Measurements from ENCODE around the gene ANKRD55.
"Not testable (repeated sequence)": the region's sequence is repeated elsewhere in the genome, so short reads cannot be mapped to it uniquely, and the experiment has no call there.

ANKRD55 gene

GRCh38 chr5:56144211-56144610 lies 88.9 kb downstream of the ANKRD55 start:
- no peak for DNase-seq (ENCODE audit: low read depth in 2 of 2)

GRCh38 chr5:56143373-56143714 lies 89.8 kb downstream of the ANKRD55 start:
- DNase-seq (ENCODE audit: low read depth in 2 of 2) = no peak

DNA sequence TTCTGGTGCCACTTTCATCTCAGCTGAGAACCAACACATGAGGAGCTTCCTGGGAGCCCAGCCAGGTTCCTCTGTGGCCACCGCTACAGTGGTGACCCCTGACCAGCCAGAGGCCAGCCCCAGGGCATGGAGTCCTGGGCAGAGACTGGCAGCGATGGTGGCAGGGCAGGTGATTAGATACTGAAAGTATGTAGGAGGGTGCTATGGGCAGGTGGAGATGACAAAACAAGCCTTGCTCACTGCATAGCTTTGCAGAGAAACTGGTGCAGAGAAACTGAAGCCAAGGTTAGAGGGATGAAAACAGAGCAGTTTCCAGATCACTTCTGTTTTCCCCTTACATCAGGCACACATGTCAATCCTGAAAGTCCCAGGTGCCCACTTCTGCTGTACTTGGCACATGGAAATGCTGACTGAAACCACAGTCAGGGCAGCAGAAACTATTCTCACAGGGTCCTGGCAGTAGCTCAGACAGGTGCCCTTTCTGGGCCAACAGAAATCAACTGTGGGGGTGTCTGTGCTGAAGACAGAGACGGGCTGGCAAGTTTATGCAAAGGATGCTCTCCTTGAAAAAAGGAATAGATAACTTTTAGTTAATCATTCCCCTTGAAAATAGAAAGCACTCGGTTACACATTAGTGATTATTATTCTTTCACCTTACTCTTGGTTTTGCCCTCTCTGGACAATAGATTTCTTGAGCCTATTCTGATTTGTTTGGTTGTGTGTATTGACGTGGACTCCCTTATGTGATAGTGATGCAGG lies 90.3 kb downstream of the ANKRD55 start:
- DNase-seq (ENCODE audit: low read depth in 2 of 2) = no peak

GRCh38 chr5:56142233-56142613 lies 90.9 kb downstream of the ANKRD55 start:
- no peak for DNase-seq (ENCODE audit: low read depth in 2 of 2)

GRCh38 chr5:56140073-56140472 lies 93.1 kb downstream of the ANKRD55 start:
- DNase-seq (ENCODE audit: low read depth in 2 of 2) = no peak

DNA sequence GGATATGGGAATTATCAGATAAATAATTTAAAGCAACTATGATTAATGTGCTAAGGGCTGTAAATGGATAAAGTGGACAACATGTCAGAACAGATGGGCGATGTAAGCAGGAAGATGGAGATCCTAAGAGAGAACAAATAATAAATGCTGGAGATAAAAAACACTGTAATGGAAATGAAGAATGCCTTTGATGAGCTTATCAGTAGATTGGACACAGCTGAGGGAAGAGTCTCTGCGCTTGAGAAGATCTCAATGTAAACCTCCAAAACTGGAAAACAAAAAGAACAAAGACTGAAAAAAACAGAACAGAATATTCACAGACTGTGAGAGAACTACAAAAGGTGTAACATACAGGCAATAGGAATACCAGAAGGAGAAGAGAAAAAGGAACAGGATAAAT lies 102.5 kb downstream of the ANKRD55 start:
- no peak for DNase-seq (ENCODE audit: low read depth in 2 of 2)

DNA sequence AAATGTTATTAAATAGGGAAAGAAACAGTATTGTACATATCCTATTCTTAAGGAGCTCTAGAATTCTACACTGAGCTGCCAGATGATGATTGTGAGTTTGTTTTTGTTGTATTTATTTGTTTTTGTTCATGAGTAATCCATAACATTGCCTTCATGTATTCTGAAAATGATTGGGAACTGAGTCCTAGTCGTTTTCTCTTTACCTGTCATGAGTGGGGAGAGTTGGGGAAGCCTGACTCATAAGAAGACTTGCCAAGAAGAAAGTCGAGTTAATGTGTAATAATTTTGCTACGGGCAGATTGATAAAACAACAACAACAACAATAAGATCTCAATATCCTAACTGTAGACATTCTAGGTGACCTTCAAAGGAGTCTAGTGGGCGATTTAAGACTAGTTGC lies 103.8 kb downstream of the ANKRD55 start:
- DNase-seq (ENCODE audit: low read depth in 2 of 2) = no peak

DNA sequence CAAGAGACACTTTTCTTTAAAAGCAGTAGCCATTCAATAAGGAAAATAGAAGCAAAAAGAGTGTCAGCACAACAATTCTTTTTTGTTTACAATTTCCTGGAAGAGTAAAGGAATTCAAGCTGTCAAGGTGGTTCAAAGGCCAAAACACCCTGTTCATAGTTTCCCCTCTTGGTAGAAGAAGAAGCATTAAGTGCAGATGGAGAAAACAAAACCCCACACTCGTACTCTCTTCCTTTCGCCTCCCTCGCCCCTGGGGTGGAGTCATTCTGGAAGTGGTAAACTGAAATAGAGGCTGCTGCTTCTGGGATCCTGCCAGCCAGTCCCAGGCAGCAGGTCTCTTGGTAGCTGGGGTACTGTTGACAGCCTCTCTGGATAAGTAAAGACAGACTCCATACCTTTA lies 105.0 kb downstream of the ANKRD55 start:
- no peak for DNase-seq (ENCODE audit: low read depth in 2 of 2)

GRCh38 chr5:56126487-56127179 lies 106.5 kb downstream of the ANKRD55 start:
- DNase-seq (ENCODE audit: low read depth in 2 of 2) = no peak

- no peak for DNase-seq (ENCODE audit: low read depth in 2 of 2)
These were observed 109.4 kb downstream of the ANKRD55 start for GRCh38 chr5:56123531-56124243.

DNA sequence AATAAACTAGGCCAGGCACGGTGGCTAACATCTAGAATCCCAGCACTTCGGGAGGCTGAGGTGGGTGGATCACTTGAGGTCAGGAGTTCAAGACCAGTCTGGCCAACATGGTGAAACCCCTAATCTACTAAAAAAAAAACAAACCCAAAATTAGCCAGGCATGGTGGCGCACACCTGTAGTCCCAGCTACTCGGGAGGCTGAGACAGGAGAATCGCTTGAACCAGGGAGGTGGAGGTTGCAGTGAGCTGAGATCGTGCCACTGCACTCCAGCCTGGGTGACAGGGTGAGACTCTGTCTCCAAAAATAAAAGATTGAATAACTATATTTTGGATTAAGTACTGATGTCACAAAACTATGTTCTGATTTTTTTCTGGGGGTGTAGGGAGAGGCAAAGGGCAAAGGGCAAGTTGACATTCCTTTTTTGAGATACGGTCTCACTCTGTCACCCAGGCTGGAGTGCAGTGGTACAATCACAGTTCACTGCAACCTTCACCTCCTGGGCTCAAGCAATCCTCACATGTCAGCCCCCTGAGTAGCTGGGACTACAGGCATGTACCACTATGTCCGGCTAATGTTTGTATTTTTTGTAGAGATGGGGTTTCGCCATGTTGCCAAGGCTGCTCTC lies 110.7 kb downstream of the ANKRD55 start:
- DNase-seq (ENCODE audit: low read depth in 2 of 2) = not testable (repeated sequence)

DNA sequence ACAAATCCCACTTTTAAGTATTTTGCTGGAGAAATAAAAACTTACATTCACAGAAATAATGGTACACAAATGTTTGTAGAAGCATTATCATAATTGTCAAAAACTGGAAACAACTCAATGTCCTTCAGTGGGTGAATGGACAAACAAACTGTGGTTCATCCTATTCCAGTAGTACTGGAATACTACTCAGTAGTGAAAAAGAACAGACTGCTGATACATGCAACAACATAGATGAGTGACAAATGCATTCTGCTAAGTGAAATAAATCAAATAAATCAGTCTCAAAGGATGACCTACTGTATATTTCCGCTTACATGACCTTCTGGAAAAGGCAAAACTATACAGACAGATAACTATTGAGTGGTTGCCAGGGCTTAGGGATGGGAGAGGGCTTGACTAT lies 114.1 kb downstream of the ANKRD55 start:
- no peak for DNase-seq (ENCODE audit: low read depth in 2 of 2)

GRCh38 chr5:56116599-56117141 lies 116.5 kb downstream of the ANKRD55 start:
- DNase-seq (ENCODE audit: low read depth in 2 of 2) = no peak

- no peak for DNase-seq (ENCODE audit: low read depth in 2 of 2)
These were observed 117.5 kb downstream of the ANKRD55 start for GRCh38 chr5:56115589-56115988.

DNA sequence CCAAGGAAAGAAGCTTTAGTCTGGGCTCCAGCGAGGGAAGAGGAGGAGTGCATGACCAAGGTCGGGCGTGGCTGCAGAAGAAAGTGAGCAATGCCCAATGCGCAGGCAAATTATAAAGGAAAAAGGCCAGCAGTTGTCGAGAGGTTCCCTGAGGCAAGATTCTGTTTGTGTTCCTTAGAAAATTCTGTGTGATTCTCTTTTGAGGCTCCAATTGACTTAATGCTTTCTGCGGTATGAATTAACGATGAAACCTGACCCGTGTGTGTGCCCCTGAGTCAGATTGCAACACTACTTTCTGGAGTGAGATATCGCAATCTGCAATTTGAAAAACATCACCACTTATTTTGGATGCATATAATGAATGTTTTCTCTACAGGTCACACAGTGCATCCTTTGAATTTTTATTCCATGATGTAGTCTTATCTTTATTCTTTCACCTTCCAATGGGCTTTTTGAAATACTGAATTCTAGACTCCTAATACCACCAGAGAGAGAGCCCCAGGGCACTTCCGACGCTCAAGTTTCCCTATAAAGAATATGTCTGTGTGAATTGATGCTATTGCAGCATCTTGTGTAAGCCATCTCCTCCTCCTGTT lies 120.5 kb downstream of the ANKRD55 start:
- no peak for DNase-seq (ENCODE audit: low read depth in 2 of 2)

GRCh38 chr5:56111404-56111781 lies 121.7 kb downstream of the ANKRD55 start:
- no peak for DNase-seq (ENCODE audit: low read depth in 2 of 2)

DNA sequence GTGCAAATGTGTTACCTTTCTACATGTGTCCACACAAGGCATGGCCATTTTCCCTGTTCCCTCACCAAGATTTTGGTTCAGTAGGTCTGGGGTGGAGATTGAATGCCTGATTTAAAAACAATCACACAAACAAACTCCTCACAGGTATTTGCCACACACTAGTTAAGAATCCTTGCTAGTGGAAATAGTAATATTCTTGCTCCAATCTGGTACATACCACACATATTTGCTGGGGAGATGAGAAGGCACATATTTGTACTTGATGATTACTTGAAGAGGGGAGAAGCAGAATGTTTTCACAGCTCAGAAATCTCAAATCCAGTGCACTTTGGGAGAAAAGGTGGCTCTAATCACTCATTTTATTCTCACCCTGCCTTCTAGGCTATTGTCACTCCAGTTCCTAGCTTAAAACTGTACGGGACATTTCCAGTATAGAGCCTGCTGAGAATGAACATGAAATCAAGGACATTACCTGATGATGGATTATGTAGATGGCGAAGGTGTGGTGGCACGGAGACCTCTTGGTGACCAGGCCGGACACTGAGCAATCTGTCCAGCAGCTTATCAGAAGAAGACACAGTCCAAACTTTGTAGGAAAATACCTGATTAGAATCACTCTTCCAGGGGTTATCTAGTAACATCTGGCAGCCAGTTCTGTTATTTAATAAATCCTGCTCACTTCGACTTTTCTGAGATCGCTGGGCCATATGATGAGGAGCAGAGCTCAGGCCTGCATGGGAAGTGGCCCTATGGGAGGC lies 122.3 kb downstream of the ANKRD55 start:
- DNase-seq (ENCODE audit: low read depth in 2 of 2) = no peak

DNA sequence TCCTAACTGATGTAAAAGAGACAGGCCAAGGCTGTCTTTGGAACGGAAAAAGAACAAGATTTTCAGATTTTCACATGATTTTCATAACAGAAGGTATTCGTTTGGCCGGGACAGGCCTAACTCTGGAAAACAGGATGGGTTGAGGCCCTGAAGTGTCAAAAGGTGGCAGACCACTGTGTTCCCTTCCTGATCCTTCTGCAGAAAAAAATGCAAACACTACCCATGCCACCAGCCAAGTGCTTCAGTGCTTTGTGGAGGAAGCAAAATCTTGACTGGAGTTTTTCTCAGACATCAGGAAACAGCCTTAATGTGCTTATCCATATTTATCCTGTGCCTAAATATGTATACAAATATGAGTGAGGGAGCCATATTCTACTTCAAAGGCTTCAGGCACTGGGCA lies 124.9 kb downstream of the ANKRD55 start:
- no peak for DNase-seq (ENCODE audit: low read depth in 2 of 2)

DNA sequence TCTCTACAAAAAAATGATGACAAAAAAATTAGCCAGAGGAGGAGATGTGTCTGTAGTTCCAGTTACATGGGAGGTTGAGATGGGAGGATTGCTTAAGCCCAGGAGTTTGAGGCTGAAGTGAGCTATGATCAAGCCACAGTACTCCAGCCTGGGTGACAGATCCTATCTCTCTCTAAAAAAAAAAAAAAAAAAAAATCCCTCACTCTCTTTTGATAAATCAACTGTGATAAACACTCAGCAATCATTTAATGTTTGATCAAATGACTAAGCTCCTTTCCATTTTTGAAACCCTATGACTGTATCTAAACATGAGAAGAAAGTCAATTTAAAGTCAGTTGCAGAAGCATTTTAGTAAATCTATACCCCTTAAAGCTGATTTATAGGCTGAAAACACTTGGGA lies 126.3 kb downstream of the ANKRD55 start:
- no peak for DNase-seq (ENCODE audit: low read depth in 2 of 2)

DNA sequence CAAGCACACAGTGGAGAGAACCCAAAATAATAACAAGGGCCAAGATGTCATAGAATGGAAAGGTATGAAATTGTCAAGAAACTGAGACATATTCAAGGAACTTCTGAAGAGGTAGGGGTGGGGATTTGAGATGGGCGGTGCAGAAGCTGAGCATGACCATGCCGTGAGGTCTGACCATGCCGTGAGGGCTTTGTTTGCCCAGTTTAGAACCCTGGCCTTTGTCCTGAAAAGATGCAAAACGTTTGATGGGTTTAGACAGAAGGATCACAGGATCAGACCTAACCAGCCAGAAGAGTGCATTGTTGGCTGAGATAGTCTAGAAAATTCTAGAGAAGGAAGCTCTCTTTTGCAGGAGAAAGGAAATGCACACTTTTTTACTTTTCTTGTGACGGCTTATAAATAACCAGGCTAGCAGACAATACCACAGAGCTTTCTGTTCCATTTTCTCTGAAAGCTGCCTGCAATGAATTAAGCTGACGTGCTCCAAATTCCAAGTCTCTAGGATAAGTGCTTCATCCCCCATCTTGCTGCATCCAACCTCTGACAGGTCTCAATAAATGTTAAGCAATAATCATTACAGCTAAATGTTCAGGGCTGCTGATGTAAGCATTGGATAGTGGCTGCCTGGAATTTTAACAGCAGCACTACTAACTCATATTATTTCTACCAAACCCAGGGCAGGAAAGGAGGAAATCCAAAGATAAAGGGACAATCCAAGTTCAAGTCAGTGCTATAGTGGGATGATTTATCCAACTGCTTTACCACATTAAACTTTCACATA lies 127.4 kb downstream of the ANKRD55 start:
- DNase-seq (ENCODE audit: low read depth in 2 of 2) = no peak
